ENCODE results near the gene RNF41.
A peak's percentile ranks its signal among the peaks of the same experiment; 100 is the strongest.

RNF41 gene

GRCh38 chr12:56243731-56244181 lies 22.0 kb upstream of the RNF41 start:
- peak; percentile 44 for DNase-seq (ENCODE audit: low spot score)

- no peak for DNase-seq (ENCODE audit: low spot score)
Measured at GRCh38 chr12:56242986-56243385, 21.3 kb upstream of the RNF41 start.

- DNase-seq (ENCODE audit: low spot score): no peak
Measured at GRCh38 chr12:56241424-56242303, 19.9 kb upstream of the RNF41 start.

- no peak for DNase-seq (ENCODE audit: low spot score)
Measured at GRCh38 chr12:56237552-56237951, 15.8 kb upstream of the RNF41 start.

GRCh38 chr12:56236985-56237384 lies 15.3 kb upstream of the RNF41 start:
- DNase-seq (ENCODE audit: low spot score): no peak

- DNase-seq (ENCODE audit: low spot score): no peak
Measured at GRCh38 chr12:56236091-56236490, 14.4 kb upstream of the RNF41 start.

GRCh38 chr12:56234746-56235436 lies 13.2 kb upstream of the RNF41 start:
- no peak for DNase-seq (ENCODE audit: low spot score)

GRCh38 chr12:56231184-56231582 lies 9.5 kb upstream of the RNF41 start:
- no peak for DNase-seq (ENCODE audit: low spot score)

- DNase-seq (ENCODE audit: low spot score): no peak
Measured at GRCh38 chr12:56230432-56231183, 8.9 kb upstream of the RNF41 start.

- no peak for DNase-seq (ENCODE audit: low spot score)
Measured at GRCh38 chr12:56229916-56230431, 8.3 kb upstream of the RNF41 start, which contains the start of gene SLC39A5. SLC39A5 (plus strand) TSS chr12:56230051; CDS start chr12:56231275, 1,224 bp downstream.

GRCh38 chr12:56229082-56229481 lies 7.4 kb upstream of the RNF41 start:
- DNase-seq (ENCODE audit: low spot score): no peak

GRCh38 chr12:56224954-56225353 lies 3.2 kb upstream of the RNF41 start:
- DNase-seq (ENCODE audit: low spot score): no peak

GRCh38 chr12:56224102-56224701 lies 2.5 kb upstream of the RNF41 start, which contains the start of gene NABP2:
NABP2 (plus strand) TSS chr12:56224342; CDS start chr12:56224857, 515 bp downstream.
- DNase-seq (ENCODE audit: low spot score): peak; percentile 100

- DNase-seq (ENCODE audit: low spot score): no peak
Measured at GRCh38 chr12:56223571-56224101, 1.9 kb upstream of the RNF41 start.

GRCh38 chr12:56222531-56222895 lies 791 bp upstream of the RNF41 start:
- no peak for DNase-seq (ENCODE audit: low spot score)

GRCh38 chr12:56221232-56221756 lies 428 bp downstream of the RNF41 start:
- DNase-seq (ENCODE audit: low spot score): peak; percentile 93

- peak; percentile 64 for DNase-seq (ENCODE audit: low spot score)
Measured at GRCh38 chr12:56220611-56221231, 1.0 kb downstream of the RNF41 start.

GRCh38 chr12:56219840-56220239 lies 1.9 kb downstream of the RNF41 start:
- no peak for DNase-seq (ENCODE audit: low spot score)

GRCh38 chr12:56216461-56216860 lies 5.3 kb downstream of the RNF41 start:
- DNase-seq (ENCODE audit: low spot score): no peak

- no peak for DNase-seq (ENCODE audit: low spot score)
Measured at GRCh38 chr12:56213878-56214277, 7.8 kb downstream of the RNF41 start.

GRCh38 chr12:56212361-56212760 lies 9.4 kb downstream of the RNF41 start:
- DNase-seq (ENCODE audit: low spot score): no peak
